ENCODE results near the gene BBX. TPM values are rescaled to one million over a fixed set of nuclear protein-coding genes. Genes with fewer than 3 reads are reported as not detected.

BBX gene
- total RNA-seq, 4 donors from 2014 or later: 33.0 to 46.3 (median 36.7) TPM

GRCh38 chr3:107496855-107497254, 25.9 kb upstream of the BBX start:
- H3K4me3 ChIP-seq: no peak overlapping the region
- no peak for DNase-seq
- no peaks in the 10 kb centered on the region for H3K9me3 ChIP-seq
- H3K27ac ChIP-seq: no peak overlapping the region
- H3K27me3 ChIP-seq: no peaks in the 10 kb centered on the region
- no peaks in the 10 kb centered on the region for H3K4me1 ChIP-seq
- H3K36me3 ChIP-seq: no peaks in the 10 kb centered on the region
- TF ChIP-seq, protein P1, sequence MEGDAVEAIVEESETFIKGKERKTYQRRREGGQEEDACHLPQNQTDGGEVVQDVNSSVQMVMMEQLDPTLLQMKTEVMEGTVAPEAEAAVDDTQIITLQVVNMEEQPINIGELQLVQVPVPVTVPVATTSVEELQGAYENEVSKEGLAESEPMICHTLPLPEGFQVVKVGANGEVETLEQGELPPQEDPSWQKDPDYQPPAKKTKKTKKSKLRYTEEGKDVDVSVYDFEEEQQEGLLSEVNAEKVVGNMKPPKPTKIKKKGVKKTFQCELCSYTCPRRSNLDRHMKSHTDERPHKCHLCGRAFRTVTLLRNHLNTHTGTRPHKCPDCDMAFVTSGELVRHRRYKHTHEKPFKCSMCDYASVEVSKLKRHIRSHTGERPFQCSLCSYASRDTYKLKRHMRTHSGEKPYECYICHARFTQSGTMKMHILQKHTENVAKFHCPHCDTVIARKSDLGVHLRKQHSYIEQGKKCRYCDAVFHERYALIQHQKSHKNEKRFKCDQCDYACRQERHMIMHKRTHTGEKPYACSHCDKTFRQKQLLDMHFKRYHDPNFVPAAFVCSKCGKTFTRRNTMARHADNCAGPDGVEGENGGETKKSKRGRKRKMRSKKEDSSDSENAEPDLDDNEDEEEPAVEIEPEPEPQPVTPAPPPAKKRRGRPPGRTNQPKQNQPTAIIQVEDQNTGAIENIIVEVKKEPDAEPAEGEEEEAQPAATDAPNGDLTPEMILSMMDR (IDR thresholded peaks at IDR 0.05): no peak
- TF ChIP-seq POLR2A (IDR thresholded peaks at IDR 0.05): no peak

GRCh38 chr3:107498646-107499045, 24.1 kb upstream of the BBX start:
- H3K27ac ChIP-seq: no peak overlapping the region

GRCh38 chr3:107506458-107506857, 16.3 kb upstream of the BBX start:
- Histone ChIP-seq H3K9me3 (no peaks in the 10 kb centered on the region), H3K36me3 (no peaks in the 10 kb centered on the region), H3K27ac (no peak overlapping the region), H3K27me3 (no peaks in the 10 kb centered on the region), H3K4me1 (no peaks in the 10 kb centered on the region), H3K4me3 (no peak overlapping the region)
- TF ChIP-seq, protein P1 (IDR thresholded peaks at IDR 0.05): no peak
- TF ChIP-seq POLR2A (IDR thresholded peaks at IDR 0.05): no peak
- DNase-seq: no peak

More at GRCh38 chr3:107498646-107499045, 24.1 kb upstream of the BBX start:
- H3K9me3 ChIP-seq: no peaks in the 10 kb centered on the region
- H3K36me3 ChIP-seq: no peaks in the 10 kb centered on the region
- no peak overlapping the region for H3K4me3 ChIP-seq
- TF ChIP-seq, protein P1 (IDR thresholded peaks at IDR 0.05): no peak
- TF ChIP-seq POLR2A (IDR thresholded peaks at IDR 0.05): no peak
- no peaks in the 10 kb centered on the region for H3K4me1 ChIP-seq
- H3K27me3 ChIP-seq: no peaks in the 10 kb centered on the region
- no peak for DNase-seq

DNA sequence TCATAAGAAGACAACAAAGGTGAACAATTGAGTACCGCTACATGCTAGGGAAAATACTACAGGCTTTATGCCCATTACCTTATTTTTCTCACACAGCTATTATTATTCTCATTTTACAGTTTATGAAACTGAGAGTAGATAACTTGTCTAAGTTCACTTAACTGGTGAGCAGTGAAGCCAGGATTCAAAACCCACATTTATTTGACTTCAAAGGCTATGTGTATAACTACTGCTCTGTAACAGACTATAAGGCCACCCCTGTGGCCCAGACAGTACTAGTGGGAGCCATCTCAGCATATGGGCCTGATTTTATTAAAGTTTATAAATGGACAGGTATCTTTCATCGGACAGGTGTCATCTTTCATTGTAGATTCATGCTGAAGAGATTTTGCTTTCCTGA, 14.4 kb upstream of the BBX start:
- TF ChIP-seq, protein P1 (IDR thresholded peaks at IDR 0.05): no peak
- no peak for TF ChIP-seq POLR2A (IDR thresholded peaks at IDR 0.05)
- DNase-seq: no peak
- no peak overlapping the region for H3K27ac ChIP-seq
- H3K9me3 ChIP-seq: no peaks in the 10 kb centered on the region
- H3K4me3 ChIP-seq: no peak overlapping the region
- no peaks in the 10 kb centered on the region for H3K27me3 ChIP-seq
- no peaks in the 10 kb centered on the region for H3K36me3 ChIP-seq
- H3K4me1 ChIP-seq: no peaks in the 10 kb centered on the region

DNA sequence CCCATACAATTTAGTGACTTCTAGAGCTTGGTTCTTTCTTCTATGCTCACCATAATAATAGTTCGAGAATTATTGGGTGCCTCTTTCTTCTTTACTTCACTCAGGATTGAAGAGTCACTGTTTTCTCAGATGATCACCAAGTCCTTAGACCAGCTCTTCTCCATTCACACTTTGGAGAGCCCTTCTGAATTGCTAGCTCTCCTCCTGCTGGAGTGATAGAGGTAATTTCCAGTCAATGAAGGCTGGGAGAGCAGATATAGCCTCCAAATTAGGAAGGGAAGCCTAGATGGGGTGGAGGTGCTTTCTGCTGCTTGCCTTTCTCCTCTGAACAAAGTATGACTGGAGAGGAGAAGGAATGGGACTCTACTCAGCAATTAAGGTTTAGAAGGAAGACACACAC, 10.7 kb upstream of the BBX start:
- no peaks in the 10 kb centered on the region for H3K36me3 ChIP-seq
- no peak for TF ChIP-seq POLR2A (IDR thresholded peaks at IDR 0.05)
- TF ChIP-seq, protein P1 (IDR thresholded peaks at IDR 0.05): no peak
- no peak for DNase-seq
- no peaks in the 10 kb centered on the region for H3K27me3 ChIP-seq
- H3K27ac ChIP-seq: no peak overlapping the region
- no peaks in the 10 kb centered on the region for H3K4me1 ChIP-seq
- no peak overlapping the region for H3K4me3 ChIP-seq
- no peaks in the 10 kb centered on the region for H3K9me3 ChIP-seq

- TF ChIP-seq, protein P1 (IDR thresholded peaks at IDR 0.05): no peak
- no peak for TF ChIP-seq POLR2A (IDR thresholded peaks at IDR 0.05)
- no peaks in the 10 kb centered on the region for H3K36me3 ChIP-seq
- H3K27ac ChIP-seq: no peak overlapping the region
- H3K4me1 ChIP-seq: no peaks in the 10 kb centered on the region
- no peaks in the 10 kb centered on the region for H3K27me3 ChIP-seq
- no peaks in the 10 kb centered on the region for H3K9me3 ChIP-seq
- H3K4me3 ChIP-seq: no peak overlapping the region
- DNase-seq: no peak
These were observed 8.3 kb upstream of the BBX start for GRCh38 chr3:107514453-107514852.
